C4-2B (cell line): ENCODE data around the gene GNG4.

Source experiments
- CTCF ChIP-seq: fragments of 450-650 bp; conservative IDR thresholded peaks from 2 replicates; pipeline ENCODE4 v1.5.1; 2017; ENCODE audit warnings: mild to moderate bottlenecking
- ZFX ChIP-seq: fragments of 450-650 bp; IDR thresholded peaks from 2 replicates; pipeline ENCODE4 v1.6.1; 2017

DNA sequence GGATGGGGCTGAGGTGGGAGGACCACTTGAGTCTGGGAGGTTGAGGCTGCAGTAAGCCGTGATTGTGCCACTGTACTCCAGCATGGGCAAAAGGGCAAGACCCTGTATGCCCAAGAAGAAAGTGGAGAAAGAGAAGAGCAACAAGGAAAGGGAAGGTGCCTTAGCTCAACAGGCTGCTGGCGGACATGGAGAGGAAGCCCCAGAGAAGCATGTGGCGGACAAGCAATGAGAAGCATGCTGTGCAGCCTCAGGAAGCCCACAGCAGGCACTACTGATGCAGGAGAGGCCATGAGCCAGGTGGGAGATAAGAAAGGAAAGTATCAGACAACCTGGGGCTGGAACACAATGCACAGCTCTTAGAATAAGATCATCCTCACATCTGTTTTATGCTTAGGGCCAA, 32.6 kb upstream of the GNG4 start:
- TF ChIP-seq CTCF (no peak), ZFX (no peak)
